NB4 (cell line): Measurements from ENCODE around the gene PPM1F.

Experiments
- DNase-seq: peaks from one replicate; pipeline ENCODE4 v3.0.0; 2010; ENCODE audit warnings: low read depth
- H3K4me3 ChIP-seq: one replicate; pipeline ENCODE4 v1.5.1; 2011; ENCODE audit warnings: mild to moderate bottlenecking, low read depth, low read length, moderate library complexity
- CTCF ChIP-seq: IDR thresholded peaks from one replicate; pipeline ENCODE4 v1.5.1; 2012; ENCODE audit warnings: low read depth, low read length
- MAX ChIP-seq: IDR thresholded peaks from 2 replicates; pipeline ENCODE4 v1.6.1; 2011; ENCODE audit warnings: low read depth, low read length
- MYC ChIP-seq: IDR thresholded peaks from 2 replicates; pipeline ENCODE4 v1.6.1; 2011; ENCODE audit warnings: low read depth, low read length
- POLR2A ChIP-seq: IDR thresholded peaks from 2 replicates; pipeline ENCODE4 v1.6.1; 2011; ENCODE audit warnings: mild to moderate bottlenecking; ENCODE audit not compliant: insufficient read length; ENCODE audit errors: extremely low read depth

PPM1F gene

GRCh38 chr22:21923163-21923561, 29.5 kb downstream of the PPM1F start:
- DNase-seq: no peak
- no peak for TF ChIP-seq CTCF
- TF ChIP-seq MYC: no peak
- TF ChIP-seq MAX: no peak
- no peak for TF ChIP-seq POLR2A
- no peak overlapping the region for H3K4me3 ChIP-seq

DNA sequence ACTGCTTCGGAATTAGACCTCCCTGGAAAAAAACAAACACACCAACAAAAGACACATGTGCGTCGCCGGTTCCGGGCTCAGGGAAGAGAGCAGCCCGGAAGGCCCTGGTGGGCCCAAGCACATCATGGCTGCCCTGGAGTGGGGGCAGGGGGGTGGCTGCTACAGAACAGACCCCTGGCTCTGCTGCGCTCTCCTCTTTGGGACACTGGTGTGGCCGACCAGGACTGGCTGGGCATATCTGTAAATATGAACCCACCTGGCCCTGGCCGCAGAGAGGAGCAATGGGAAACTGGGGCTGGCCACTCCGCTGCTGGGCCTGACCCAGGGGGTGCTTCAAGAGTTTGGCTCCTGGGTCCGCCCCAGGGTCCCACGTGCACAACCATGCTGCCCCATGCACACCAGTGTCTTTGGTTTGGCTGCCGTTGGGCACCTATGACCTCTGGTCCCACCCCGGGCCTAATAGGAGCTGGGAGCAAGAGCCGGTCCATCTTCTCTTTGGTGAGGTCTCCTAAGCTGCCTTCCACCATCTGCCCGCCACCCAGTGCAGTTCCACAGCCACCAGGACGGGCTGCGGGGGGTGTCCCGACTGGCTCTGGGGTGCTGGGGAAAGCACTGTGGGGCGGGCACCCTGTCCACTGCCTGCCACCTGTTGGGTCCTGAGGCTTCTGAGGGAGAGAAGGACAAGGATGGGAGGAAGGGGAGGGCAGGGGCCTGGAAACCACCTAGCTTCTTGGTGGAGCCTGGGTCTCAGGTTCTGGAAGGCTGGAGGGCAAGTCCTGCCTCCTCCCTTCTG, 30.1 kb downstream of the PPM1F start:
- DNase-seq: no peak
- H3K4me3 ChIP-seq: no peak overlapping the region
- TF ChIP-seq MAX (no peak), CTCF (no peak), POLR2A (no peak), MYC (no peak)

- no peak for DNase-seq
- TF ChIP-seq POLR2A (no peak), MAX (no peak), MYC (no peak), CTCF (no peak)
- no peak overlapping the region for H3K4me3 ChIP-seq
These were observed 30.9 kb downstream of the PPM1F start for GRCh38 chr22:21921729-21922128.

GRCh38 chr22:21921184-21921721, 31.4 kb downstream of the PPM1F start:
- DNase-seq: no peak
- TF ChIP-seq POLR2A (no peak), CTCF (no peak), MYC (no peak), MAX (no peak)
- H3K4me3 ChIP-seq: no peak overlapping the region

DNA sequence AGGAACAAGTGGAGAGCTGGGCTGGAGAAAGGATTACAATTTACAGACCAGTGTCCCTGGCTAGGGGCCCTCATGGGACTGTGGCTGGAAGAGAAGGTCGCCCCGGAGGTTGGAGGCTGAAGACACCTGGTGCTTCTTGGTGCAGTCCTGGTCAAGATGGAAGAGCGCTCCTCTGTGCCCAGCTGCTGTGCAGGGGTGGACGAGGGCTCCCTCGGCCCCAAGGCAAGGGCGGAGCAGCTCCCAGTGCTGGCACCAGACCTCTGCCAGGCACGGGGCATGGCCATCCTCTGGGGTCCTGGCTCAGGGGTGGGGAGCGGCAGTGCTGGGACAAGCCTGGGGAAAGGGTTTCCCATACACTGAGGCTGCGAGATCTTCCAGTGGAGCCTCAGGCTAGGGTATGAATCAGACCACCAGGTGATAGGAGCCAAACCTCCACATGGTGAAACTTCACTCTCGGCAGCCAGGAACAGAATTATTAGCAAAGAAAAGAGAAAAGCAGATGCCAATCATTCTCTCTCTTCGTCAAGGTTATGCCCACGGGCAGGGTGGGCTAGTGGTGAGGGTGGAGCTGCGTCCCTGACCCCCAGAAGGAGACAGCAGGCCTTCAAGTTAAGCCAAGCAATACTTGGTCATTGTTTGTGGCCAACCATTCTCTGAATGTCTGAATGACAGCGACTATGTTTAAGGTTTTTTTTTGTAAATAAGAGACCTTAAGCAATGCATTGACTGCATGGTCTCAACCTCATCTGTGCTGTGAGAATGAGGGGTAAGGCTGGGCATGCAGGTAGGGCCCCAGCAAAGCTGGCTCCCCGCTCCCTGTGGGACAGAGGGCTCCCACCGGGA, 32.1 kb downstream of the PPM1F start:
- no peak for DNase-seq
- H3K4me3 ChIP-seq: no peak overlapping the region

More for the DNA sequence above, 32.1 kb downstream of the PPM1F start:
- TF ChIP-seq CTCF (no peak), MAX (no peak), MYC (no peak), POLR2A (no peak)
